ENCODE results near the gene CLEC20A.

CLEC20A gene

GRCh38 chr1:178540646-178541045 lies 43.9 kb upstream of the CLEC20A start:
- H3K4me3 ChIP-seq (replicated peaks; ENCODE audit: low read depth, low read length) = no peak overlapping the region
- TF ChIP-seq, protein P1, sequence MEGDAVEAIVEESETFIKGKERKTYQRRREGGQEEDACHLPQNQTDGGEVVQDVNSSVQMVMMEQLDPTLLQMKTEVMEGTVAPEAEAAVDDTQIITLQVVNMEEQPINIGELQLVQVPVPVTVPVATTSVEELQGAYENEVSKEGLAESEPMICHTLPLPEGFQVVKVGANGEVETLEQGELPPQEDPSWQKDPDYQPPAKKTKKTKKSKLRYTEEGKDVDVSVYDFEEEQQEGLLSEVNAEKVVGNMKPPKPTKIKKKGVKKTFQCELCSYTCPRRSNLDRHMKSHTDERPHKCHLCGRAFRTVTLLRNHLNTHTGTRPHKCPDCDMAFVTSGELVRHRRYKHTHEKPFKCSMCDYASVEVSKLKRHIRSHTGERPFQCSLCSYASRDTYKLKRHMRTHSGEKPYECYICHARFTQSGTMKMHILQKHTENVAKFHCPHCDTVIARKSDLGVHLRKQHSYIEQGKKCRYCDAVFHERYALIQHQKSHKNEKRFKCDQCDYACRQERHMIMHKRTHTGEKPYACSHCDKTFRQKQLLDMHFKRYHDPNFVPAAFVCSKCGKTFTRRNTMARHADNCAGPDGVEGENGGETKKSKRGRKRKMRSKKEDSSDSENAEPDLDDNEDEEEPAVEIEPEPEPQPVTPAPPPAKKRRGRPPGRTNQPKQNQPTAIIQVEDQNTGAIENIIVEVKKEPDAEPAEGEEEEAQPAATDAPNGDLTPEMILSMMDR (IDR thresholded peaks at IDR 0.05; ENCODE audit: low read depth, low read length, missing control alignments) = no peak
- DNase-seq (ENCODE audit: extremely low read depth, low read depth) = peak; percentile 96

GRCh38 chr1:178540204-178540603 lies 43.4 kb upstream of the CLEC20A start:
- H3K4me3 ChIP-seq (replicated peaks; ENCODE audit: low read depth, low read length) = no peak overlapping the region
- TF ChIP-seq, protein P1 (IDR thresholded peaks at IDR 0.05; ENCODE audit: low read depth, low read length, missing control alignments) = no peak
- DNase-seq (ENCODE audit: extremely low read depth, low read depth) = no peak

GRCh38 chr1:178539291-178539690 lies 42.5 kb upstream of the CLEC20A start:
- no peak overlapping the region for H3K4me3 ChIP-seq (replicated peaks; ENCODE audit: low read depth, low read length)
- TF ChIP-seq, protein P1 (IDR thresholded peaks at IDR 0.05; ENCODE audit: low read depth, low read length, missing control alignments) = no peak
- DNase-seq (ENCODE audit: extremely low read depth, low read depth) = no peak

DNA sequence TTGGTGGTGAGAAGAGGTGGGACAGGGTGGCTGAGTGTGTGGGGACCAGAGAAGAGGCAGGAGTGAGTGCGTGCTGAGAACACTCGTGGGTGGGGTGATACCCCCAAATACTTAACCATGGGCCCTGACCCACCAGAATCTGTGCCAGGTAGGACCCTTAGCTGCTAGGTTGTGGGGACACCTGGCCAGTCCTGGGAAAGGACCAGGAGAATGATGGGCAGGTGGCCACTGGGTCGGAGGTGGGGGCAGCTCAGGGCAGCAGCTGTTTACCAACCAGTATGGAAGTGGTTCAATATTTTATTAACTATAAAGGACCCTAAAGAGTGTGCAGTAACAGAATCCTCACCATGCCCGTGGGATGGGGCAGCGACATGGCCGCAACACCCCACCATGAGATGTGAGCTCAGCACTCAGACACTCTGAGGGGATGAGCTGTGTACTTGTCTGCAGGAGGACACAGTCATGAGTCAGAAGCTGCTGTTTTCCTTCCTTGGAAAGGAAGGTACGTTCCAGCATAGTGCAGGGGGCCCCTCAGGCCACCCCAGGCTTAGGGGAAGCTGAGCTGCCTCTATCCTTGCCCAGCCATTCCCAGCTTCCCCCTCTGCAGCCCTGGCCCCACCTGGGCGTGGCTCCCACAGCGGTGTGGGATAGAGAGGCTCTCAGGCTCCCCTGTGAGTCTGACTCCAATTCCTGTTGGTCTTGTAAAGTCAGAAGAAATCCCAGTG lies 41.6 kb upstream of the CLEC20A start:
- H3K4me3 ChIP-seq (replicated peaks; ENCODE audit: low read depth, low read length) = no peak overlapping the region
- TF ChIP-seq, protein P1 (IDR thresholded peaks at IDR 0.05; ENCODE audit: low read depth, low read length, missing control alignments) = no peak
- DNase-seq (ENCODE audit: extremely low read depth, low read depth) = no peak

DNA sequence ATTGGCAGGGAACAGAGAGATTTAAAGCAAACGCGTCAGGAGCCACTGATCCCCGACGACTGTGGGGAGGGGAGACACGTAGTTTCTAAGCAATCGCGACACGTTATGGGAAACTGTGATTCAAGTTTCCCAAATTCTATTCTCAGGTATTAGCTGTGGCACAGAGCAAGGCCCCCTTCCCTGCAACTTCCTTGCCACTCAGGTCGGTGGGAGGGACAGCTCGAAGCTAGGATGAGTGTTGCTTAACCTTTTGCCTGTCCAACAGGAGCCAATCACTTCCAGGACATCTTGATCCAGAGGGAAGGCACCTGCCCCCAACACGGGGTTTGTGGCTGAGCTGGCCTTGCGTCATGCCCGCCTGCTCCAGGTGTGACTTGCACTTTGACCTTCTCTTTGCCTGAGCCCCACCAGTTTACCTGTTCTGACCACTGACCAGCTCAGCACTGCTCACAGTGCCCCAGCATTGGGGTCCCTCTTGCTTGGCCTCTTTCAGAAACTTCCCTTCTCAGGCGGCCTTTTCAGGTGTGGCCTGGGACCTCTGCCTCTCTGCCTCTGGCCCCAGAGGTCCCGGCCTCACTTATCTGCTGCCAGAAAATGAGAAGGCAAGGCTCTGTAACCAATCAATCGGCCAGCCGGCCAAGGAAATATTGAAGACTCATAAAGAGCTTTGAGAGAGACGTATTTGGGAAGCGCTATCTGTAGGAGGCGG lies 40.8 kb upstream of the CLEC20A start:
- TF ChIP-seq, protein P1 (IDR thresholded peaks at IDR 0.05; ENCODE audit: low read depth, low read length, missing control alignments) = no peak
- no peak for DNase-seq (ENCODE audit: extremely low read depth, low read depth)
- H3K4me3 ChIP-seq (replicated peaks; ENCODE audit: low read depth, low read length) = no peak overlapping the region

DNA sequence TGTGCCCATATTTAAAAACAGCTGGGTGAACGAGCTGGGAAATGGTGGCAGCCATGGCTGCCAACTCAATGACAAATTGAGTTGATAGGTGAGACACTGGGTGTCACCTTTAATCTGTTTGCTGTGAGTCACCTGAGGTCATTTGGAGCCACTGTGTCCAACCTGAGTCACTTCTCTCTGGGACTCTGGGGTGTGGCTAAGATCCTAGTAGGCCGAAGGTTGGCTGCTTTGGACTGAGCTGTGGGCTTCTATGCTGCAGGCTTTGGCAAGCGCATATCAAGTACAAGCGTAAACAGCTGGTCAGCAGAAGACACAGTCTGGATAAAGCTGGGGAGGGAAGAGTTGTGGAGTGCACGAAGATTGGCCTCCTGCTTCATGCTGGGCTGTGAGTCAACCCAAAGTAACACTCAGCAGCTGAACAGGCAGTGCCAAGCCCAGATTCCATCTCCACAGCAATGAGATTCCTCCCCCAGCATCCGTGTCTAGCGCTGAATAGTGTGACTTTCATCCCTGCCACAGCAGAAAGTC lies 40.1 kb upstream of the CLEC20A start:
- no peak overlapping the region for H3K4me3 ChIP-seq (replicated peaks; ENCODE audit: low read depth, low read length)
- TF ChIP-seq, protein P1 (IDR thresholded peaks at IDR 0.05; ENCODE audit: low read depth, low read length, missing control alignments) = no peak
- DNase-seq (ENCODE audit: extremely low read depth, low read depth) = peak; percentile 92
